HepG2 (cell line): ENCODE measurements around the gene MORN1. TPM values are rescaled to one million over a fixed set of nuclear protein-coding genes. Genes with fewer than 3 reads are reported as not detected.

Source experiments
- ATAC-seq: fragments of 200-7000 bp; cut with Tn5 transposase; 3 replicates; pipeline ENCODE4 v1.9.1; 2020; ENCODE audit warnings: mild to moderate bottlenecking, moderate library complexity
- BruUV-seq: library from RNA; stranded (reverse); fragments of 400-500 nt; replicated peaks from 2 replicates; lab custom pipeline; 2021; lab: Mats Ljungman, UMichigan
- CTCF ChIA-PET: fragments of 300-600 bp; formaldehyde crosslinking; extraction: SDS; loops from one replicate; lab custom pipeline; 2021; ENCODE audit warnings: low total read pairs, inconsistent platforms, low intra/inter-chr PET ratio; lab: Yijun Ruan, JAX
- POLR2A ChIA-PET: fragments of 350-600 bp; sonication (Branson Sonifier 250); formaldehyde crosslinking; loops from one replicate; lab custom pipeline; 2020; ENCODE audit warnings: antibody characterized with exemption, inconsistent platforms; lab: Yijun Ruan, JAX
- DNase-seq: peaks from one replicate; pipeline ENCODE4 v3.0.0-alpha.2; 2015; ENCODE audit warnings: low spot score
- FAIRE-seq: peaks from 3 replicates; lab custom pipeline; 2011; peaks lifted over from hg19 to GRCh38; lab: Jason Lieb, UNC
- H2AFZ ChIP-seq: one replicate; pipeline ENCODE4 v1.6.1; 2011; ENCODE audit warnings: low read length, inconsistent platforms
- H3K27ac ChIP-seq: fragments of 300-600 bp; 3 replicates; pipeline ENCODE4 v1.8.0; 2011; ENCODE audit warnings: mixed run types, mild to moderate bottlenecking, mixed read lengths, low read length, inconsistent platforms; ENCODE audit not compliant: insufficient read depth; ENCODE audit errors: extremely low read length
- H3K27me3 ChIP-seq, 2 experiments: fragments of 200-600 bp in 1 of 2; 2 replicates in 1 of 2; 3 replicates in 1 of 2; pipeline versions ENCODE4 v1.6.0 to v1.8.0; 2011; ENCODE audit warnings: low read length in 2 of 2, mild to moderate bottlenecking in 2 of 2, moderate library complexity in 2 of 2, inconsistent platforms in 1 of 2; ENCODE audit not compliant: insufficient read depth in 2 of 2, control insufficient read depth in 1 of 2
- H3K36me3 ChIP-seq, 2 experiments: fragments of 200-600 bp in 1 of 2; replicated peaks in 1 of 2; 2 replicates in 1 of 2; 3 replicates in 1 of 2; pipeline versions ENCODE4 v1.5.1 to v1.8.0; 2011; ENCODE audit warnings: low read length in 2 of 2, inconsistent platforms in 1 of 2; ENCODE audit not compliant: insufficient read depth in 2 of 2, control insufficient read depth in 1 of 2
- H3K4me1 ChIP-seq: 2 replicates; pipeline ENCODE4 v1.5.1; 2012; ENCODE audit warnings: low read length, inconsistent platforms; ENCODE audit not compliant: insufficient read depth
- H3K4me2 ChIP-seq: 2 replicates; pipeline ENCODE4 v1.6.0; 2011; ENCODE audit warnings: low read depth, low read length, inconsistent platforms
- H3K4me3 ChIP-seq, 3 experiments: fragments of 200-600 bp in 1 of 3; sonication (generic), shearing (Covaris generic) in 1 of 3; replicated peaks in 1 of 3; 2 replicates each; pipeline ENCODE4 v1.5.1; 2011 to 2016; ENCODE audit warnings: low read length in 3 of 3, inconsistent platforms in 2 of 3, low read depth in 2 of 3, mild to moderate bottlenecking in 2 of 3, control low read depth in 1 of 3, mixed read lengths in 1 of 3; ENCODE audit not compliant: insufficient read depth in 1 of 3
- H3K79me2 ChIP-seq: one replicate; pipeline ENCODE4 v1.6.1; 2011; ENCODE audit warnings: low read length, inconsistent platforms; ENCODE audit not compliant: insufficient read depth
- H3K9ac ChIP-seq: 2 replicates; pipeline ENCODE4 v1.6.0; 2011; ENCODE audit warnings: mild to moderate bottlenecking, low read depth, low read length, inconsistent platforms; ENCODE audit not compliant: insufficient read depth
- H3K9me3 ChIP-seq: 2 replicates; pipeline ENCODE4 v1.5.1; 2012; ENCODE audit warnings: mild to moderate bottlenecking, low read length
- H4K20me1 ChIP-seq: 2 replicates; pipeline ENCODE4 v1.6.0; 2011; ENCODE audit warnings: inconsistent platforms, mild to moderate bottlenecking, low read length, moderate library complexity; ENCODE audit not compliant: insufficient read depth
- BORCS8-MEF2B ChIP-seq: sonication (generic); formaldehyde crosslinking; IDR thresholded peaks from 2 replicates; pipeline ENCODE4 v1.8.0; 2022; ENCODE audit warnings: mild to moderate bottlenecking, missing genetic modification reagents
- ESRRA ChIP-seq: sonication (generic); formaldehyde crosslinking; IDR thresholded peaks from 2 replicates; pipeline ENCODE4 v1.5.1; 2020; ENCODE audit warnings: mild to moderate bottlenecking, low read depth, missing genetic modification reagents
- KLF16 ChIP-seq, 2 experiments: sonication (generic) in 1 of 2; formaldehyde crosslinking in 1 of 2; IDR thresholded peaks; 2 replicates each; pipeline versions ENCODE4 v1.6.1 to v1.8.0; 2016 to 2023; ENCODE audit warnings: missing genetic modification reagents in 2 of 2, missing compliant biosample characterization in 1 of 2
- RBM39 ChIP-seq: fragments of 200-400 bp; formaldehyde crosslinking; IDR thresholded peaks from one replicate; pipeline ENCODE4 v1.6.1; 2018; ENCODE audit warnings: antibody characterized with exemption, mild to moderate bottlenecking, low read depth, low read length; ENCODE audit not compliant: poor library complexity, severe bottlenecking
- SP1 ChIP-seq, 2 experiments: fragments of 450-650 bp in 1 of 2; sonication (generic) in 1 of 2; formaldehyde crosslinking in 1 of 2; IDR thresholded peaks; 2 replicates each; pipeline versions ENCODE4 v1.4.0 to v1.6.1; 2016 to 2020; ENCODE audit warnings: missing genetic modification reagents in 1 of 2
- THAP7 ChIP-seq: sonication (generic); formaldehyde crosslinking; IDR thresholded peaks from 2 replicates; pipeline ENCODE4 v1.8.1; 2023; ENCODE audit warnings: mild to moderate bottlenecking, missing genetic modification reagents
- ZBTB8A ChIP-seq: sonication (generic); formaldehyde crosslinking; IDR thresholded peaks from 2 replicates; pipeline ENCODE4 v1.4.0; 2020; ENCODE audit warnings: mild to moderate bottlenecking, low read depth, missing genetic modification reagents, borderline replicate concordance
- ZFP91 ChIP-seq: sonication (generic); formaldehyde crosslinking; IDR thresholded peaks from 2 replicates; pipeline ENCODE4 v1.9.0; 2022; ENCODE audit warnings: missing genetic modification reagents, mild to moderate bottlenecking, borderline replicate concordance
- WGBS: methylation state at CpG from one replicate; pipeline ENCODE4 v1.1.6; 2017; ENCODE audit warnings: low lambda C conversion rate; 5-methylcytosine and 5-hydroxymethylcytosine counted together
- in situ Hi-C: cut with HindIII; loops from 2 replicates; pipeline ENCODE4 v1.10.0; 2017; ENCODE audit warnings: low pct_unique_long_range_greater_than_20kb; ENCODE audit not compliant: extremely low pct_ligation_motif_present
- intact Hi-C: fragments of 100-400 bp; cut with micrococcal nuclease; formaldehyde crosslinking; loops from one replicate; pipeline ENCODE4 v1.10.0; 2022; ENCODE audit not compliant: unreplicated experiment
- polyA plus RNA-seq, 8 experiments: library from polyadenylated mRNA; depleted of rRNA in 3 of 8; stranded (reverse) in 7 of 8; unstranded in 1 of 8; fragments of >200 nt; fragmentation: Illumina TruSeq in 4 of 8; extraction: Trizol in 4 of 8; gene quantifications; 2 replicates each; pipeline versions ENCODE4 v1.2.1 to v1.2.3, GENCODE V29; 2011 to 2016; ENCODE audit warnings: low read depth in 4 of 8, missing spikeins in 1 of 8, mixed read lengths in 1 of 8; ENCODE audit not compliant: insufficient read depth in 1 of 8
- total RNA-seq, 5 experiments: library from RNA; depleted of rRNA; stranded (reverse); fragments of >200 nt; fragmentation: Illumina TruSeq; extraction: Trizol; gene quantifications; 2 replicates each; pipeline ENCODE4 v1.2.3, GENCODE V29; 2016; ENCODE audit warnings: low read depth in 1 of 5

MORN1 gene
- total and polyA plus RNA-seq, 2 of the 13 experiments (the other 11 are each of a cell fraction or from before 2014, with no cell fraction given): 3.1 to 6.5 TPM

DNA sequence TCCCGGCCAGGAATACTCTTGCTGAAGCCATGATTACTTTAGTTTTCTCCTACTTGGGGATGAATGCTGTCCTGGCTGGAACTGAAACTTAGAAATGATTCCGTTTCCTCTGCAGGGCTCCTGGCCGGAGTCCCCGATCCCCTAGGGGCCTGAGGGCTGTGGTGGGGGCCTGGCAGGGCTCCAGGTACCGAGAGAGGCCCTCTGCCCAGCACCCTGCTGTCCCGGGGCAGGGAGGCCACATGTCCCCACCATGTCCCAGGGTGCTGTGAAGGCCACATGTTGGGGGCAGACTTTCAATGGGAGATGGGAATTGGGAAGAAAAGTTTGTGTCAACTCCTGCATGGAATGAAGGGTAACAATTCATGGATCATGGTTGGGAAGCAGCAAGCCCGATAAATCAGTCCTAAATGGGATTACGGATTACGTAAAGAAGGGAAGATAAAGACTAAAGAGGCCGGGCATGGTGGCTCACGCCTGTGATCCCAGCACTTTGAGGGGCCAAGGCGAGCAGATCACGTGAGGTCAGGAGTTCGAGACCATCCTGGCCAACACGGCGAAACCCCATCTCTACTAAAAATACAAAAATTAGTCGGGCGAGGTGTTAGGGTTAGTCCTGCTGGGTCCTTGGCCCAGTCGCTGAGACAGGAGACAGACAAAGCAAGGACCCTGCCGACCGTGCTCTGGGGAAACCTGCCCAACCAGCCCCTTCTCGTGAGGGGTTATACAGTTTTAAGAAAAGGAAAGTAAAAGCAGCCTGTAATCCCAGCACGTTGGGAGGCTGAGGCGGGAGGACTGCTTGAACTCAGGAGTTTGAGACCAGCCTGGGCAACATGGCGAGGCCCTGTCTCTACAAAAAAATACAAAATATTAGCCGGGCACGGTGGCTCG, 37.6 kb downstream of the MORN1 start:
- intact Hi-C loops (no loop called here), in situ Hi-C loops (no loop called here)
- Histone ChIP-seq H3K9ac (no peak overlapping the region), H3K4me2 (no peak overlapping the region), H4K20me1 (no peaks in the 10 kb centered on the region), H3K27me3 (peaks cover 3 to 32% of the 10 kb centered on the region in 2 experiments), H3K27ac (no peak overlapping the region), H3K9me3 (no peaks in the 10 kb centered on the region), H3K36me3 (no peaks in the 10 kb centered on the region), H3K4me3 (no peak overlapping the region), H3K79me2 (no peaks in the 10 kb centered on the region), H2AFZ (no peak overlapping the region), H3K4me1 (no peaks in the 10 kb centered on the region)
- no peak for DNase-seq
- BruUV-seq: no TSS peak
- no peak for ATAC-seq
- POLR2A ChIA-PET: no interaction called here
- 64% methylated on average over 25 of the region's 28 CpGs for whole genome bisulfite sequencing
- no peak for TF ChIP-seq KLF16 (CRISPR knock-in tag; IDR thresholded peaks at IDR 0.05)
- TF ChIP-seq THAP7 (CRISPR knock-in tag): no peak
- no peak for TF ChIP-seq SP1 (IDR thresholded peaks at IDR 0.05)
- no peak for TF ChIP-seq SP1 (CRISPR knock-in tag; IDR thresholded peaks at IDR 0.05)
- TF ChIP-seq ESRRA (CRISPR knock-in tag): no peak
- TF ChIP-seq ZBTB8A (CRISPR knock-in tag): no peak
- TF ChIP-seq RBM39: no peak
- TF ChIP-seq ZFP91 (CRISPR knock-in tag): no peak
- TF ChIP-seq BORCS8-MEF2B: no peak
- FAIRE-seq: no peak
- CTCF ChIA-PET: no interaction called here
